ENCODE data around the gene ARMH4.

ARMH4 gene, protein sequence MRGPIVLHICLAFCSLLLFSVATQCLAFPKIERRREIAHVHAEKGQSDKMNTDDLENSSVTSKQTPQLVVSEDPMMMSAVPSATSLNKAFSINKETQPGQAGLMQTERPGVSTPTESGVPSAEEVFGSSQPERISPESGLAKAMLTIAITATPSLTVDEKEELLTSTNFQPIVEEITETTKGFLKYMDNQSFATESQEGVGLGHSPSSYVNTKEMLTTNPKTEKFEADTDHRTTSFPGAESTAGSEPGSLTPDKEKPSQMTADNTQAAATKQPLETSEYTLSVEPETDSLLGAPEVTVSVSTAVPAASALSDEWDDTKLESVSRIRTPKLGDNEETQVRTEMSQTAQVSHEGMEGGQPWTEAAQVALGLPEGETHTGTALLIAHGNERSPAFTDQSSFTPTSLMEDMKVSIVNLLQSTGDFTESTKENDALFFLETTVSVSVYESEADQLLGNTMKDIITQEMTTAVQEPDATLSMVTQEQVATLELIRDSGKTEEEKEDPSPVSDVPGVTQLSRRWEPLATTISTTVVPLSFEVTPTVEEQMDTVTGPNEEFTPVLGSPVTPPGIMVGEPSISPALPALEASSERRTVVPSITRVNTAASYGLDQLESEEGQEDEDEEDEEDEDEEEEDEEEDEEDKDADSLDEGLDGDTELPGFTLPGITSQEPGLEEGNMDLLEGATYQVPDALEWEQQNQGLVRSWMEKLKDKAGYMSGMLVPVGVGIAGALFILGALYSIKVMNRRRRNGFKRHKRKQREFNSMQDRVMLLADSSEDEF

DNA sequence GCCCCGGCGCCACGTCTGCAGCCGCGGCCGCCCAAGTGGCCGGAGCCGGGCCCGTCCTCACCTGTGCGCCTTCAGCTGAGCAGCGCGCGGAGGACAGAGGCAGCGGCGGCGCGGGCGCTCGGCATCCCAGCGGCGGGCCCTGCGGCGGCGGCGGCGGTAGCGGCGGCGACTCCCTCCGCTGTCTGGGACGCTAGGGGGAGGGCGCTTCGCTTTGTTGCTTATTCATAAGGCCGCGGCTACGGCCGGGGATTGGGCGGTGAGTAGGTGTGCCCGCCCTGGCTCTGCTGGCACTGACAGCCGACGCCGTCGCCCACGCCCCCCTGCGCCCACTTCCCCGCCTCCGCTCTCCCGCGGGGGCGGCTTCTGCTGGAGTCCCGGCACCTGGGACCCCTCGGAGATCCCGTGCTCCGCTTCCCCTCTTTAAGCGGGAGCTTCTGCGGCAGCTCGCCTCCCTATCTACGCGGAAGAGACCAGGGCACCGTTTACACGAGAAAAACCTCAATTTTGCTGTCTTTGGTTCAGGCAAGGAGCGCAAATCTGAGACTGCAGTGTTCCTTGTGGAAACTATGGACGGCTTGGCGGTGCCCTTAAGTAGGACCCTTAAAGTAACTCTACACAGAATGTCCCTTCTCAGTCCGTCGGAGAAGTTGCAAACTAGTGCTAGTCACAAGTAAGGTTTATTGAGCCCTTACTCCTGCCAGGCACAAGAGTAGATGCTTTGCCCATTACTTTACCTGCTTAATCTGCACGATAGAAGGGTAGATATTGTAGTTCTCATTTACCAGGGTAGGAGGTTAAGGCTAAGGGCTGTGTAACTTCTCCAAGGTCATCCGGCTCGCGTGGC is at the start of gene ARMH4:
Gene ARMH4 (minus strand): TSS at position 200 of the 844 bp plus-strand sequence. CDS start 12,855 bp downstream, outside the sequence.
- peak; percentile 72 for DNase-seq (ENCODE audit: low read depth)
- H3K4me3 ChIP-seq (ENCODE audit: control insufficient read depth, low read depth, low read length), result peak within 1 kb of the TSS; percentile 63
- TF ChIP-seq, protein P1, sequence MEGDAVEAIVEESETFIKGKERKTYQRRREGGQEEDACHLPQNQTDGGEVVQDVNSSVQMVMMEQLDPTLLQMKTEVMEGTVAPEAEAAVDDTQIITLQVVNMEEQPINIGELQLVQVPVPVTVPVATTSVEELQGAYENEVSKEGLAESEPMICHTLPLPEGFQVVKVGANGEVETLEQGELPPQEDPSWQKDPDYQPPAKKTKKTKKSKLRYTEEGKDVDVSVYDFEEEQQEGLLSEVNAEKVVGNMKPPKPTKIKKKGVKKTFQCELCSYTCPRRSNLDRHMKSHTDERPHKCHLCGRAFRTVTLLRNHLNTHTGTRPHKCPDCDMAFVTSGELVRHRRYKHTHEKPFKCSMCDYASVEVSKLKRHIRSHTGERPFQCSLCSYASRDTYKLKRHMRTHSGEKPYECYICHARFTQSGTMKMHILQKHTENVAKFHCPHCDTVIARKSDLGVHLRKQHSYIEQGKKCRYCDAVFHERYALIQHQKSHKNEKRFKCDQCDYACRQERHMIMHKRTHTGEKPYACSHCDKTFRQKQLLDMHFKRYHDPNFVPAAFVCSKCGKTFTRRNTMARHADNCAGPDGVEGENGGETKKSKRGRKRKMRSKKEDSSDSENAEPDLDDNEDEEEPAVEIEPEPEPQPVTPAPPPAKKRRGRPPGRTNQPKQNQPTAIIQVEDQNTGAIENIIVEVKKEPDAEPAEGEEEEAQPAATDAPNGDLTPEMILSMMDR (conservative IDR thresholded peaks at IDR 0.05; ENCODE audit: control insufficient read depth, insufficient read depth, low read depth, low read length), result no peak

DNA sequence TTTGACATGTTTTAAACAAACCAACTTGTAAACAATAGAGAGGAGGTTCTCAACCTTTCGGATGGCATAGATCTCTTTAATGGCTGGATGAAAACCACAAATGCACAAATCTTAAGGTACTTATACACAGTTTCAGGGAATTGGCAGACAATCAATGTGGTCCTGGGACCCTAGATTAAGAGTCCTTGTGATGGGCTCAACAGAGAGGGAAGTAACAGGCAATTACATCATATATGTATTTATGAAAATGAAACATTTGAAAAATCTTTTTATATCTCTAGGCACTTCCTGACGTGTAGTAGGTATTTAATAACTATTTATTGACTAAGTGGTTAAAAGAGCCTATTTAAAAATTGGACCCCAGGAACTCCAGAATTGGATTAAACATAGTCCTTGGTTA is 48.8 kb upstream of the ARMH4 start:
- H3K4me3 ChIP-seq (ENCODE audit: control insufficient read depth, low read depth, low read length), result peak overlapping the region; percentile 95
- DNase-seq (ENCODE audit: low read depth), result peak; percentile 8
- TF ChIP-seq, protein P1 (conservative IDR thresholded peaks at IDR 0.05; ENCODE audit: control insufficient read depth, insufficient read depth, low read depth, low read length), result no peak

DNA sequence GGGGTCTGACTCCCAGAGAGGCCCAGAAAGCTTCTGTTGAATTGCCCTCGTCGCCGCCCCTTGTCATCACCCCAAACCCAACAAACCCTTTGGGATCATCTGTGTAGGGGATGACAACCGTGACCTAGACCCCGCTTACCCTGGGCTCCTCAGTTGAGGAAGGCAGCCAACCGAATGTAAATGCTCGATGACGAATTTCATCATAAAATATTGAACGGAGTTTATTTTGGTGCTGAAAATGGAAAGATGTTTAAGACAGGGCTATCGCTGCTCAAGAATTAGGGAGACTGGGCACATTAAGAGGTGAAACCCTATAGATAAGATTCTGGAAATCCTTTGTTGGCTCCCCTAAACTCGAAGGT is 48.4 kb upstream of the ARMH4 start:
- H3K4me3 ChIP-seq (ENCODE audit: control insufficient read depth, low read depth, low read length), result peak overlapping the region; percentile 95
- TF ChIP-seq, protein P1 (conservative IDR thresholded peaks at IDR 0.05; ENCODE audit: control insufficient read depth, insufficient read depth, low read depth, low read length), result no peak
- DNase-seq (ENCODE audit: low read depth), result no peak

DNA sequence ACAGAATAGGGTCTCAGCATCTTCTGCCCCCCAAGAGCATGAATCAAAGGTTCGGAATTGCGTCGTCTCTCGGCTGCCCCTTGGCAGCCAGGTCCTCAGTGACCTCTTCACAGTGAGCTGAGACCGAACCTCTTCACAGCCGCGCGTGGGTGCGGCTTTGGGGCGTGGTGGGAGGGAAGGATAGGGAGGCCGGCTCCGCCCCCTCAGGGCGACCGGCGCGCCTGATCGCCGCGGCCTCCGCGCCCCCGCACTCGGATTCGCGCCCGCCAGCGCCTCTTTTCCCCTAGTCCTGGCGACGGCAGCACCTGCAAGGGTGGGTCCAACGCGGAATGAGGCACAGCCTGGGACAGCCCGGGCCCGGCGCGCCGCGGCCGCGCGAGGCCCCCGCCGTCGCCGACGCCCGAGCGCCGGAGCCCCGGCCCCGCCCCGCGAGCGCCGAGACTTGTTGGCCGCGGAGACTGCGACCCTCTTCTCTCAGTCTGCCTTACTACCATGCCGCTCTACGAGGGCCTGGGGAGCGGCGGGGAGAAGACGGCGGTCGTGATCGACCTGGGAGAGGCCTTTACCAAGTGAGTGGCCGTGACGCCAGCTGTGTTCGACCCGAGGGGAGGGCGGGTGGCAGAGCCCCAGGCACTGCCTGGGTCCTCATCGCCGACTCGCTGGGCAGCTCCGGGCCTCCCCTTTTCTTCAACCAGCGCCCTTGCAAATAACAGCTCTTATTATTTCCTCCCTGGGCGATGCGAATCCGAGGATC is 47.9 kb upstream of the ARMH4 start, which contains the start of gene ACTR10:
Gene ACTR10 (plus strand): TSS at position 424 of the 754 bp plus-strand sequence. CDS start 69 bp downstream, at position 493.
- H3K4me3 ChIP-seq (ENCODE audit: control insufficient read depth, low read depth, low read length), result peak within 1 kb of the TSS; percentile 95
- DNase-seq (ENCODE audit: low read depth), result peak; percentile 63
- TF ChIP-seq, protein P1 (conservative IDR thresholded peaks at IDR 0.05; ENCODE audit: control insufficient read depth, insufficient read depth, low read depth, low read length), result no peak

DNA sequence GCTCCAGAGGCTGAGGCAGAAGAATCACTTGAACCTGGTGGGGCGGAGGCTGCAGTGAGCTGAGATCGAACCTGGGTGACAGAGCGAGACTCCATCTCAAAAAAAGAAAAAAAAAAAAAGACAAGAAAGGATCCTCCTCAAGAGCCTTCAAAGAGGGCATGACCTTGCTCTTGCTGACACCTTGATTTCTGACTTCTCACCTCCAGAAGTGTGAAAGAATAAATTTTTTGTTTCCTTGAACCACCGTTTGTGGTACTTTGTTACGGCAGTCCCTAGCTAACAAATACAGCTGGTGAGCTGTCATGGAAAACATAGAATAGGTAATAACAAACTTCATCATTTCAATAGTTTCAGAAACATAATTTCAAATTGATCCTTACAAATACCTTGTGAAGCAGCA is 46.1 kb upstream of the ARMH4 start:
- no peak overlapping the region for H3K4me3 ChIP-seq (ENCODE audit: control insufficient read depth, low read depth, low read length)
- DNase-seq (ENCODE audit: low read depth), result no peak
- TF ChIP-seq, protein P1 (conservative IDR thresholded peaks at IDR 0.05; ENCODE audit: control insufficient read depth, insufficient read depth, low read depth, low read length), result no peak
